ENCODE data around the gene KLHL42.
"Not testable (repeated sequence)": the region's sequence is repeated elsewhere in the genome, so short reads cannot be mapped to it uniquely, and the experiment has no call there.

KLHL42 gene

DNA sequence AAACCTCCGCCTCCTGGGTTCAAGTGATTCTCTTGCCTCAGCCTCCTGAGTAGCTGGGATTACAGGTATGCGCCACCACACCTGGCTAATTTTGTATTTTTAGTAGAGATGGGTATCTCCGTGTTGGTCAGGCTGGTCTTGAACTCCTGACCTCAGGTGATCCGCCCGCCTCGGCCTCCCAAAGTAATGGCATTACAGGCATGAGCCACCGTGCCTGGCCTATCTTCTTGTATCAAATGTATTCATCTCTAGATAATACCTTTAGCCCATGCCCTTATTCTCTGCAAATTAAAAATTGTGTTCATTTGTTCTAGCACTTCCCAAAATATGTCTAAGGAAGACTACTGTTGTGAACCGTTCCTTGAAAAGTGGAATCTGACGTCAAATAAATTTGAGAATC, 45.7 kb upstream of the KLHL42 start:
- H4K8ac ChIP-seq (ENCODE audit: low read length); H2AFZ ChIP-seq (ENCODE audit: low read depth, low read length); H3K4me3 ChIP-seq (ENCODE audit: insufficient read depth in 1 of 2, low read depth in 1 of 2, low read length in 2 of 2); H2BK5ac ChIP-seq (ENCODE audit: low read depth, low read length, poor library complexity, severe bottlenecking); H2BK12ac ChIP-seq (ENCODE audit: low read length in 2 of 2); H2AK5ac ChIP-seq (ENCODE audit: low read length, severe bottlenecking); H2BK120ac ChIP-seq (ENCODE audit: low read depth, low read length); H3K4me1 ChIP-seq (ENCODE audit: control insufficient read depth, insufficient read depth, low read depth, low read length); DNase-seq; H3K14ac ChIP-seq (ENCODE audit: low read length in 2 of 2); H2BK15ac ChIP-seq (ENCODE audit: low read depth, poor library complexity, severe bottlenecking); H3K27ac ChIP-seq (ENCODE audit: low read length, poor library complexity, severe bottlenecking); H3K23ac ChIP-seq (ENCODE audit: low read length in 2 of 2); H3K9me3 ChIP-seq (ENCODE audit: control insufficient read depth, low read length); H3K9ac ChIP-seq (ENCODE audit: low read length); H3K18ac ChIP-seq (ENCODE audit: low read depth in 1 of 2, low read length in 2 of 2); H3K4ac ChIP-seq (ENCODE audit: low read depth in 1 of 2, low read length in 2 of 2); H3K27me3 ChIP-seq (ENCODE audit: control insufficient read depth in 1 of 2, insufficient read depth in 1 of 2, low read length in 2 of 2); H4K91ac ChIP-seq (ENCODE audit: low read length); H3K4me2 ChIP-seq (ENCODE audit: low read length, poor library complexity, severe bottlenecking): not testable (repeated sequence)
- Histone ChIP-seq H3K79me1 (replicated peaks; ENCODE audit: low read length, poor library complexity, severe bottlenecking) (peaks cover 12% of the 10 kb centered on the region), H3K36me3 (ENCODE audit: control insufficient read depth in 1 of 2, insufficient read depth in 2 of 2, low read depth in 1 of 2, low read length in 2 of 2) (peaks cover 17 to 76% of the 10 kb centered on the region in 2 experiments)
- 97% methylated on average over 7 of the region's 9 CpGs for WGBS

DNA sequence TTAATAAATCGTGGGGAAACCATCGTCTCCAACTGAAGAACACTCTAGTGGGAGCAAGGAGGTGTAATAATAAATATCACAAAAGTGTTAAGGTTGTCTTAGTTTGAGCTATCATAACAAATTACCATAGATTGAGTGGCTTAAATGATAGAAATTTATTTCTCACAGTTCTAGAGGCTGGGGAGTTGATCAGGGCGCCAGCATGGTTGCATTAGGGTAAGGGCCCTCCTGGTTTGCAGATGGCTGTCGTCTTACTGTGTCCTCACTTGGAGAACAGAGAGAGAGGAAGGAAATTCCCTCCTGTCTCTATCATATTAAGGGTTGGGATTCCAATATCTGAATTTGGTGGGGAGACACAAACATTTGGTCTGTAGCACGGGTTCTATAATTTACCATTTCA, 36.4 kb upstream of the KLHL42 start:
- Histone ChIP-seq H3K14ac (ENCODE audit: low read length in 2 of 2) (no peak overlapping the region), H3K9ac (ENCODE audit: low read length) (no peak overlapping the region), H3K79me1 (replicated peaks; ENCODE audit: low read length, poor library complexity, severe bottlenecking) (peaks cover 12% of the 10 kb centered on the region), H4K8ac (ENCODE audit: low read length) (no peak overlapping the region), H2BK12ac (ENCODE audit: low read length in 2 of 2) (no peak overlapping the region), H3K36me3 (ENCODE audit: control insufficient read depth in 1 of 2, insufficient read depth in 2 of 2, low read depth in 1 of 2, low read length in 2 of 2) (peaks cover 13 to 53% of the 10 kb centered on the region in 2 experiments), H3K27ac (ENCODE audit: low read length, poor library complexity, severe bottlenecking) (no peak overlapping the region), H3K9me3 (ENCODE audit: control insufficient read depth, low read length) (no peaks in the 10 kb centered on the region), H3K4ac (ENCODE audit: low read depth in 1 of 2, low read length in 2 of 2) (no peak overlapping the region), H2AFZ (ENCODE audit: low read depth, low read length) (no peak overlapping the region), H4K91ac (ENCODE audit: low read length) (no peak overlapping the region), H3K18ac (ENCODE audit: low read depth in 1 of 2, low read length in 2 of 2) (no peak overlapping the region), H3K4me2 (ENCODE audit: low read length, poor library complexity, severe bottlenecking) (no peak overlapping the region), H2BK15ac (ENCODE audit: low read depth, poor library complexity, severe bottlenecking) (no peak overlapping the region), H2BK120ac (ENCODE audit: low read depth, low read length) (no peak overlapping the region), H3K4me3 (ENCODE audit: insufficient read depth in 1 of 2, low read depth in 1 of 2, low read length in 2 of 2) (no peak overlapping the region), H3K23ac (ENCODE audit: low read length in 2 of 2) (no peak overlapping the region), H2BK5ac (ENCODE audit: low read depth, low read length, poor library complexity, severe bottlenecking) (no peak overlapping the region), H2AK5ac (ENCODE audit: low read length, severe bottlenecking) (no peak overlapping the region), H3K4me1 (ENCODE audit: control insufficient read depth, insufficient read depth, low read depth, low read length) (peaks cover 2% of the 10 kb centered on the region), H3K27me3 (ENCODE audit: control insufficient read depth in 1 of 2, insufficient read depth in 1 of 2, low read length in 2 of 2) (no peaks in the 10 kb centered on the region)
- WGBS, result 100% methylated on average over 4 of the region's 5 CpGs
- DNase-seq, result no peak

DNA sequence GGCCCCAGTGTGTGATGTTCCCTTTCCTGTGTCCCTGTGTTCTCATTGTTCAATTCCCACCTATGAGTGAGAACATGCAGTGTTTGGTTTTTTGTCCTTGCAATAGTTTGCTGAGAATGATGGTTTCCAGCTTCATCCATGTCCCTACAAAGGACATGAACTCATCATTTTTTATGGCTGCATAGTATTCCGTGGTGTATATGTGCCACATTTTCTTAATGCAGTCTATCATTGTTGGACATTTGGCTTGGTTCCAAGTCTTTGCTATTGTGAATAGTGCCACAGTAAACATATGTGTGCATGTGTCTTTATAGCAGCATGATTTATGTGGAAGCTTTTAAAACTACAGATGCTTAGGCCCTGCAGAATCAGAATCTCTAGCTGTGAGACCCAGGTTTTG, 34.3 kb upstream of the KLHL42 start:
- not testable (repeated sequence) for H2AFZ ChIP-seq (ENCODE audit: low read depth, low read length); H3K4me1 ChIP-seq (ENCODE audit: control insufficient read depth, insufficient read depth, low read depth, low read length); H3K4ac ChIP-seq (ENCODE audit: low read depth in 1 of 2, low read length in 2 of 2); DNase-seq; H3K18ac ChIP-seq (ENCODE audit: low read depth in 1 of 2, low read length in 2 of 2); H3K9ac ChIP-seq (ENCODE audit: low read length); H2AK5ac ChIP-seq (ENCODE audit: low read length, severe bottlenecking); H4K8ac ChIP-seq (ENCODE audit: low read length); H2BK5ac ChIP-seq (ENCODE audit: low read depth, low read length, poor library complexity, severe bottlenecking); H2BK120ac ChIP-seq (ENCODE audit: low read depth, low read length); H3K4me2 ChIP-seq (ENCODE audit: low read length, poor library complexity, severe bottlenecking); H3K23ac ChIP-seq (ENCODE audit: low read length in 2 of 2); H3K4me3 ChIP-seq (ENCODE audit: insufficient read depth in 1 of 2, low read depth in 1 of 2, low read length in 2 of 2); H2BK15ac ChIP-seq (ENCODE audit: low read depth, poor library complexity, severe bottlenecking); H3K14ac ChIP-seq (ENCODE audit: low read length in 2 of 2); H4K91ac ChIP-seq (ENCODE audit: low read length); H2BK12ac ChIP-seq (ENCODE audit: low read length in 2 of 2); H3K27me3 ChIP-seq (ENCODE audit: control insufficient read depth in 1 of 2, insufficient read depth in 1 of 2, low read length in 2 of 2); H3K27ac ChIP-seq (ENCODE audit: low read length, poor library complexity, severe bottlenecking); H3K9me3 ChIP-seq (ENCODE audit: control insufficient read depth, low read length)
- Histone ChIP-seq H3K79me1 (replicated peaks; ENCODE audit: low read length, poor library complexity, severe bottlenecking) (peaks cover 14% of the 10 kb centered on the region), H3K36me3 (ENCODE audit: control insufficient read depth in 1 of 2, insufficient read depth in 2 of 2, low read depth in 1 of 2, low read length in 2 of 2) (peaks cover 10 to 41% of the 10 kb centered on the region in 2 experiments)
- WGBS, result 93% methylated on average over 1 of the region's 1 CpG

DNA sequence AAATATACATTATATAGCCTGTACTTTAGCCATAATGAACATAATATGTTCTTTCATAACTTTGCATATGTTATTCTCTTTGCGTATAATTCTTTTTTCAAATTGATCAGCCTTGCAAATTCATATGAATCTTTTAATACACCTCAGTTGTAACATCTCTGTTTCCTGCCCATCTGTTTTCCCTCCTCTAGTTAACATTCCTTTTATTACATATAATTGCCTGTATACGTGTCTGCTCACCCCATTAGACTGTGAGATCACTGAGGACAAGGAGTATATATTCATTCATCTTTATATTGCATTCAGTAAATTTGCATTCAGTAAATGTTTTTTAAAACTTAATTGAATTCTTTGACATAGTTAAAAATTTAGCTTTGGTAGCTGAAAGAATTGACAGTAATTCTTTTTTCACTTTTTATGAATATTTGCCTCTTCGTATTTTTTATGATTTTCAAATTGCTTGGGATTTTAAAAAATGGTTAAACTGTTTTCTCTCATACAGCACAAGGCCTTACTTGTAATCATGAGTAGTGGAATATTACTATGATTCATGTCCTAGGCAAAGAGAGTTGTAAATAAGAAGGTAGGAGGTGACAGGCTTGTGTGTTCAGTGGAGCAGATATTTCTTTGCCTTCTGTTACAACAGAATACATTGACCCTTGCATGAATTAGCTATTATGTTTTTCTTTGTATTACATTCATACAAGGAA, 32.8 kb upstream of the KLHL42 start:
- Histone ChIP-seq H3K23ac (ENCODE audit: low read length in 2 of 2) (no peak overlapping the region), H3K36me3 (ENCODE audit: control insufficient read depth in 1 of 2, insufficient read depth in 2 of 2, low read depth in 1 of 2, low read length in 2 of 2) (peaks cover 16 to 44% of the 10 kb centered on the region in 2 experiments), H2BK15ac (ENCODE audit: low read depth, poor library complexity, severe bottlenecking) (no peak overlapping the region), H3K4me2 (ENCODE audit: low read length, poor library complexity, severe bottlenecking) (no peak overlapping the region), H2AFZ (ENCODE audit: low read depth, low read length) (no peak overlapping the region), H3K4ac (ENCODE audit: low read depth in 1 of 2, low read length in 2 of 2) (no peak overlapping the region), H2BK5ac (ENCODE audit: low read depth, low read length, poor library complexity, severe bottlenecking) (no peak overlapping the region), H3K18ac (ENCODE audit: low read depth in 1 of 2, low read length in 2 of 2) (no peak overlapping the region), H3K4me3 (ENCODE audit: insufficient read depth in 1 of 2, low read depth in 1 of 2, low read length in 2 of 2) (no peak overlapping the region), H2AK5ac (ENCODE audit: low read length, severe bottlenecking) (no peak overlapping the region), H4K8ac (ENCODE audit: low read length) (no peak overlapping the region), H3K27ac (ENCODE audit: low read length, poor library complexity, severe bottlenecking) (no peak overlapping the region), H3K9me3 (ENCODE audit: control insufficient read depth, low read length) (no peaks in the 10 kb centered on the region), H2BK12ac (ENCODE audit: low read length in 2 of 2) (no peak overlapping the region), H3K79me1 (replicated peaks; ENCODE audit: low read length, poor library complexity, severe bottlenecking) (peaks cover 23% of the 10 kb centered on the region), H4K91ac (ENCODE audit: low read length) (no peak overlapping the region), H3K4me1 (ENCODE audit: control insufficient read depth, insufficient read depth, low read depth, low read length) (peaks cover 2% of the 10 kb centered on the region), H2BK120ac (ENCODE audit: low read depth, low read length) (no peak overlapping the region), H3K14ac (ENCODE audit: low read length in 2 of 2) (no peak overlapping the region), H3K9ac (ENCODE audit: low read length) (peak overlapping the region; percentile 85), H3K27me3 (ENCODE audit: control insufficient read depth in 1 of 2, insufficient read depth in 1 of 2, low read length in 2 of 2) (no peaks in the 10 kb centered on the region)
- DNase-seq, result peak; percentile 12
- WGBS, result 100% methylated on average over 1 of the region's 3 CpGs
